ENCODE data around the gene KRT14. TPM values are rescaled to one million over a fixed set of nuclear protein-coding genes. Genes with fewer than 3 reads are reported as not detected.
"Not testable (repeated sequence)": the region's sequence is repeated elsewhere in the genome, so short reads cannot be mapped to it uniquely, and the experiment has no call there.

KRT14 gene
- polyA plus RNA-seq, 3 donors: not detected

DNA sequence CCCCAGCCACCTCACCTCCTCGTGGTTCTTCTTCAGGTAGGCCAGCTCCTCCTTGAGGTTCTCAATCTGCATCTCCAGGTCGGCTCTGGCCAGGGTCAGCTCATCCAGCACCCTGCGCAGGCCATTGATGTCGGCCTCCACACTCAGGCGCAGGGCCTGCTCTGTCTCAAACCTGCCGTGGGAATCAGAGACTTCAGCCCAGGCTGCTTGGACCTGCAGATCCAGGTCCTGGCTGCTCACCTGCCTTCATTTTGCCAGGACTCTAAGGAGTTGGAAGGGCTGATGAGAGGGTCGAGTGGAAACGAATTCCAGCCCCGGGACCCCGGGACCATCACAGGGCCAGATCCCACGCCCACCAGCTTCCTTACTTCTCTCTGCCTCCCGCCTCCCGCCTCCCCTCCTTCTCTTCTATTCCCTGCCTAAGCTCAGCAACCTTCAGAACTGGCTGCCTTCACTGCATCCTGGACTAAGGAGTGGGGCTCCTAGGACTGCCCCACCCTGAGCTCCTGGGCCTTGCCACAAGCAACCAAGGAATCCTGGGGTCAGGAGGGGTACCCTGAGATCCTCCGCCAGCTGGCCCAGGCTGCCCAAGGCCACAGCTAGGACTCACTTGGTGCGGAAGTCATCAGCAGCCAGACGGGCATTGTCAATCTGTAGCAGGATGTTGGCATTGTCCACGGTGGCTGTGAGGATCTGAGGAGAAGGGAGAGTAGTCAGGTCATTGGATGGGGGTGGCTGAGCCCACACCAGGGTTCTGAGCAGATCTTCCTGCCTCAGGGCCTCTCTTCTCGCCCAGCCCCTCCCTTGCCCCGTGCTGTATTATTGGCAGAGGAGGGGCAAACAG, 35.9 kb upstream of the KRT14 start:
- H3K4me3 ChIP-seq (replicated peaks in 1 of 3; ENCODE audit: low read depth in 2 of 3, low read length in 3 of 3); H3K9me3 ChIP-seq (replicated peaks in 1 of 2; ENCODE audit: control insufficient read depth in 1 of 2, insufficient read depth in 1 of 2, low read length in 2 of 2); H3K9ac ChIP-seq (ENCODE audit: insufficient read depth, low read length, poor library complexity, severe bottlenecking); H3K4me1 Mint-ChIP-seq; H3K4me2 ChIP-seq (replicated peaks; ENCODE audit: extremely low read depth, low read length, poor library complexity, severe bottlenecking); H3K36me3 ChIP-seq (replicated peaks in 1 of 2; ENCODE audit: control insufficient read depth in 1 of 2, insufficient read depth in 2 of 2, low read length in 2 of 2); H3K4me1 ChIP-seq (ENCODE audit: control insufficient read depth in 1 of 2, insufficient read depth in 2 of 2, low read length in 2 of 2); H3K36me3 Mint-ChIP-seq; H3K27ac Mint-ChIP-seq; intact Hi-C loops (cut with micrococcal nuclease); DNase-seq; H3K27ac ChIP-seq (ENCODE audit: low read depth in 1 of 2, low read length in 2 of 2); H3K4me3 Mint-ChIP-seq; H3K79me2 ChIP-seq (ENCODE audit: insufficient read depth, low read length); H4K20me1 ChIP-seq (ENCODE audit: insufficient read depth, low read length); H2AFZ ChIP-seq (ENCODE audit: insufficient read depth, low read depth, low read length, poor library complexity, severe bottlenecking); H3K27me3 ChIP-seq (ENCODE audit: control insufficient read depth in 2 of 2, insufficient read depth in 2 of 2, low read length in 2 of 2); H3K9me3 Mint-ChIP-seq: not testable (repeated sequence)
- 96% methylated on average over 12 of the region's 19 CpGs for WGBS (ENCODE audit: insufficient coverage)
- H3K27me3 Mint-ChIP-seq (ENCODE audit: low read depth in 3 of 3): peaks cover 0 to 15% (median 6%) of the 10 kb centered on the region in 3 donors

DNA sequence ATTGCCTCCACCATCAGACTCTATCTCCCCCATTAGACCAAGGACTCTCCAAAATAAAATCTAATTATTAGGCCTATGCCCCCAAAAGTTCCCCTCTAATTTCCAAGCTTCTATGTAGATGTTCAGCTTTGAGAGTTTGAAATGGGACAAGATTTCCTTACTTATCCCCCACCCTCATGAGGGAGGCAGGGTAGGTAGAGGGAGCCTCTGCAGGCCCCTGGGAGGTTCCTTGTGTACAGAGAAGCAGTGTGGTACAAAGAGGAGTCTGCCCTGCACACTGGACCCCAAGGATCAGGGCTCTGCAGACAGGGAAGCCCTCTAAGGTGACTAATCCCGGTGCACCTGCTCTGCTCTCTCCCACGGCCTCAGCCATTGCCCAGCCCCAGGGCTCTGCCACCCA, 35.2 kb upstream of the KRT14 start:
- peaks cover 6% of the 10 kb centered on the region in 2 donors for H3K4me1 ChIP-seq (ENCODE audit: control insufficient read depth in 1 of 2, insufficient read depth in 2 of 2, low read length in 2 of 2)
- H3K4me3 Mint-ChIP-seq: no peak overlapping the region
- H3K27ac ChIP-seq (ENCODE audit: low read depth in 1 of 2, low read length in 2 of 2): no peak overlapping the region
- no peaks in the 10 kb centered on the region for H4K20me1 ChIP-seq (ENCODE audit: insufficient read depth, low read length)
- TF ChIP-seq, protein P1, sequence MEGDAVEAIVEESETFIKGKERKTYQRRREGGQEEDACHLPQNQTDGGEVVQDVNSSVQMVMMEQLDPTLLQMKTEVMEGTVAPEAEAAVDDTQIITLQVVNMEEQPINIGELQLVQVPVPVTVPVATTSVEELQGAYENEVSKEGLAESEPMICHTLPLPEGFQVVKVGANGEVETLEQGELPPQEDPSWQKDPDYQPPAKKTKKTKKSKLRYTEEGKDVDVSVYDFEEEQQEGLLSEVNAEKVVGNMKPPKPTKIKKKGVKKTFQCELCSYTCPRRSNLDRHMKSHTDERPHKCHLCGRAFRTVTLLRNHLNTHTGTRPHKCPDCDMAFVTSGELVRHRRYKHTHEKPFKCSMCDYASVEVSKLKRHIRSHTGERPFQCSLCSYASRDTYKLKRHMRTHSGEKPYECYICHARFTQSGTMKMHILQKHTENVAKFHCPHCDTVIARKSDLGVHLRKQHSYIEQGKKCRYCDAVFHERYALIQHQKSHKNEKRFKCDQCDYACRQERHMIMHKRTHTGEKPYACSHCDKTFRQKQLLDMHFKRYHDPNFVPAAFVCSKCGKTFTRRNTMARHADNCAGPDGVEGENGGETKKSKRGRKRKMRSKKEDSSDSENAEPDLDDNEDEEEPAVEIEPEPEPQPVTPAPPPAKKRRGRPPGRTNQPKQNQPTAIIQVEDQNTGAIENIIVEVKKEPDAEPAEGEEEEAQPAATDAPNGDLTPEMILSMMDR (IDR thresholded peaks at IDR 0.05): no peak
- no peak overlapping the region for H3K9ac ChIP-seq (ENCODE audit: insufficient read depth, low read length, poor library complexity, severe bottlenecking)
- H3K27ac Mint-ChIP-seq: no peak overlapping the region
- WGBS (ENCODE audit: insufficient coverage): 86% methylated on average over 1 of the region's 2 CpGs
- H3K36me3 ChIP-seq (replicated peaks in 1 of 2; ENCODE audit: control insufficient read depth in 1 of 2, insufficient read depth in 2 of 2, low read length in 2 of 2): no peaks in the 10 kb centered on the region
- no peak overlapping the region for H3K4me3 ChIP-seq (replicated peaks in 1 of 3; ENCODE audit: low read depth in 2 of 3, low read length in 3 of 3)
- H3K9me3 ChIP-seq (replicated peaks in 1 of 2; ENCODE audit: control insufficient read depth in 1 of 2, insufficient read depth in 1 of 2, low read length in 2 of 2): no peaks in the 10 kb centered on the region
- H3K9me3 Mint-ChIP-seq: peaks cover 0 to 1% (median 0%) of the 10 kb centered on the region in 7 donors
- H2AFZ ChIP-seq (ENCODE audit: insufficient read depth, low read depth, low read length, poor library complexity, severe bottlenecking): no peak overlapping the region
- H3K4me2 ChIP-seq (replicated peaks; ENCODE audit: extremely low read depth, low read length, poor library complexity, severe bottlenecking): no peak overlapping the region
- peaks cover 0 to 15% (median 6%) of the 10 kb centered on the region in 3 donors for H3K27me3 Mint-ChIP-seq (ENCODE audit: low read depth in 3 of 3)
- peaks cover 6% of the 10 kb centered on the region for H3K4me1 Mint-ChIP-seq
- no peaks in the 10 kb centered on the region for H3K36me3 Mint-ChIP-seq
- H3K27me3 ChIP-seq (ENCODE audit: control insufficient read depth in 2 of 2, insufficient read depth in 2 of 2, low read length in 2 of 2): no peaks in the 10 kb centered on the region
- H3K79me2 ChIP-seq (ENCODE audit: insufficient read depth, low read length): no peaks in the 10 kb centered on the region
- DNase-seq: no peak
- intact Hi-C loops (cut with micrococcal nuclease): no loop called here

DNA sequence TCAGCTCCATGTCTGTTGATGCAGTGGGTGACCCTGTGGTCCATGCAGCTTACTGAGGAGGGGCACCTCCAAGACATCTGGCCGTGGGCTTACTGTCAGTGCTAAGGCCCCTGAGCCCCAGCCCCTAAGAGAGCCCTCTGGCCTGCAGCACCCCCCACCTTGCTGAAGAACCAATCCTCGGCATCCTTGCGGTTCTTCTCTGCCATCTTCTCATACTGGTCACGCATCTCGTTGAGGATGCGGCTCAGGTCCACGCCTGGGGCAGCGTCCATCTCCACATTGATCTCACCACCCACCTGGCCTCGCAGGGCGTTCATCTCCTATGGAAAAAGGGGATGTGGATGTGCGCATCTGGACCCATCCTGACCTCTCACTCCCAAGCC, 34.7 kb upstream of the KRT14 start:
- H2AFZ ChIP-seq (ENCODE audit: insufficient read depth, low read depth, low read length, poor library complexity, severe bottlenecking); H3K27me3 ChIP-seq (ENCODE audit: control insufficient read depth in 2 of 2, insufficient read depth in 2 of 2, low read length in 2 of 2); H3K4me1 ChIP-seq (ENCODE audit: control insufficient read depth in 1 of 2, insufficient read depth in 2 of 2, low read length in 2 of 2); H3K36me3 Mint-ChIP-seq; H3K36me3 ChIP-seq (replicated peaks in 1 of 2; ENCODE audit: control insufficient read depth in 1 of 2, insufficient read depth in 2 of 2, low read length in 2 of 2); H3K79me2 ChIP-seq (ENCODE audit: insufficient read depth, low read length); DNase-seq; H3K4me2 ChIP-seq (replicated peaks; ENCODE audit: extremely low read depth, low read length, poor library complexity, severe bottlenecking); H3K27ac Mint-ChIP-seq; H3K4me1 Mint-ChIP-seq; H3K4me3 ChIP-seq (replicated peaks in 1 of 3; ENCODE audit: low read depth in 2 of 3, low read length in 3 of 3); intact Hi-C loops (cut with micrococcal nuclease); H3K9ac ChIP-seq (ENCODE audit: insufficient read depth, low read length, poor library complexity, severe bottlenecking); H3K4me3 Mint-ChIP-seq; H3K27ac ChIP-seq (ENCODE audit: low read depth in 1 of 2, low read length in 2 of 2); H3K9me3 Mint-ChIP-seq; H4K20me1 ChIP-seq (ENCODE audit: insufficient read depth, low read length); H3K9me3 ChIP-seq (replicated peaks in 1 of 2; ENCODE audit: control insufficient read depth in 1 of 2, insufficient read depth in 1 of 2, low read length in 2 of 2): not testable (repeated sequence)
- H3K27me3 Mint-ChIP-seq (ENCODE audit: low read depth in 3 of 3): peaks cover 0 to 13% (median 6%) of the 10 kb centered on the region in 3 donors
- 96% methylated on average over 3 of the region's 11 CpGs for WGBS (ENCODE audit: insufficient coverage)
